HG03280 (cell line): ENCODE data around the gene TMCO4.

Source experiments
- ATAC-seq: cut with Tn5 transposase; IDR thresholded peaks from one replicate; pipeline ENCODE4 v1.9.1; 2021; ENCODE audit warnings: mild to moderate bottlenecking, moderate library complexity; ENCODE audit not compliant: unreplicated experiment

Gene TMCO4

GRCh38 chr1:19723874-19724273 is 75.8 kb downstream of the TMCO4 start:
- ATAC-seq, result no peak

GRCh38 chr1:19720973-19721372 is 78.7 kb downstream of the TMCO4 start:
- ATAC-seq, result no peak

GRCh38 chr1:19720174-19720573 is 79.5 kb downstream of the TMCO4 start:
- ATAC-seq, result no peak

GRCh38 chr1:19717467-19717866 is 82.2 kb downstream of the TMCO4 start:
- no peak for ATAC-seq

GRCh38 chr1:19715334-19716203 is 84.1 kb downstream of the TMCO4 start:
- no peak for ATAC-seq

GRCh38 chr1:19712928-19713327 is 86.8 kb downstream of the TMCO4 start:
- no peak for ATAC-seq

- ATAC-seq, result peak; percentile 65
These were observed 88.7 kb downstream of the TMCO4 start for GRCh38 chr1:19710825-19711611.

GRCh38 chr1:19709260-19709793 is 90.4 kb downstream of the TMCO4 start:
- ATAC-seq, result no peak

GRCh38 chr1:19708567-19709110 is 91.1 kb downstream of the TMCO4 start:
- ATAC-seq, result no peak

- no peak for ATAC-seq
These were observed 93.6 kb downstream of the TMCO4 start for GRCh38 chr1:19706136-19706535.

GRCh38 chr1:19705464-19705863 is 94.3 kb downstream of the TMCO4 start:
- ATAC-seq, result no peak

- no peak for ATAC-seq
These were observed 95.2 kb downstream of the TMCO4 start for GRCh38 chr1:19704247-19705113.

- no peak for ATAC-seq
These were observed 96.4 kb downstream of the TMCO4 start for GRCh38 chr1:19703280-19703679.

- ATAC-seq, result no peak
These were observed 99.5 kb downstream of the TMCO4 start for GRCh38 chr1:19700079-19700777.

- no peak for ATAC-seq
These were observed 101.5 kb downstream of the TMCO4 start for GRCh38 chr1:19698181-19698580.

GRCh38 chr1:19696820-19697219 is 102.9 kb downstream of the TMCO4 start:
- ATAC-seq, result no peak

GRCh38 chr1:19695772-19696171 is 103.9 kb downstream of the TMCO4 start:
- no peak for ATAC-seq

- no peak for ATAC-seq
These were observed 105.4 kb downstream of the TMCO4 start for GRCh38 chr1:19694298-19694697.

- ATAC-seq, result no peak
These were observed 109.4 kb downstream of the TMCO4 start for GRCh38 chr1:19690342-19690741.

- ATAC-seq, result no peak
These were observed 109.9 kb downstream of the TMCO4 start for GRCh38 chr1:19689856-19690255.
